ENCODE data around the gene OSBP2. TPM values are rescaled to one million over a fixed set of nuclear protein-coding genes. Genes with fewer than 3 reads are reported as not detected.

The OSBP2 gene
- total and polyA plus RNA-seq, 2 of the 13 experiments (the other 11 are each of a cell fraction or from before 2014, with no cell fraction given) = 5.0 to 7.7 TPM

GRCh38 chr22:30890686-30891442, 196.2 kb downstream of the OSBP2 start (continued):
- no peak for TF ChIP-seq SAP130 (CRISPR knock-in tag; IDR thresholded peaks at IDR 0.05; ENCODE audit: low read depth)
- TF ChIP-seq THAP8 (CRISPR knock-in tag; IDR thresholded peaks at IDR 0.05; ENCODE audit: borderline replicate concordance) = no peak
- no peak for TF ChIP-seq POLR2A (IDR thresholded peaks at IDR 0.05; ENCODE audit: insufficient read depth in 1 of 2, low read depth in 2 of 2, low read length in 2 of 2)
- TF ChIP-seq ZNF589 (CRISPR knock-in tag; conservative IDR thresholded peaks at IDR 0.05) = no peak
- 0 out of 2 replicates have a peak, but pooled peaks have one; percentile 20 for TF ChIP-seq ETV5 (CRISPR knock-in tag; IDR thresholded peaks at IDR 0.05; ENCODE audit: borderline replicate concordance)
- TF ChIP-seq FOSL2 (CRISPR knock-in tag; IDR thresholded peaks at IDR 0.05) = 0 out of 2 replicates have a peak, but pooled peaks have one; percentile 9
- no peak for TF ChIP-seq KLF12 (CRISPR knock-in tag; IDR thresholded peaks at IDR 0.05; ENCODE audit: borderline replicate concordance)
- no peak for TF ChIP-seq GPBP1L1 (CRISPR knock-in tag; IDR thresholded peaks at IDR 0.05)
- TF ChIP-seq ZNF7 (CRISPR knock-in tag; IDR thresholded peaks at IDR 0.05) = no peak
- no peak for TF ChIP-seq ZNF543 (CRISPR knock-in tag; IDR thresholded peaks at IDR 0.05)
- 0 out of 2 replicates have a peak, but pooled peaks have one; percentile 54 for TF ChIP-seq ZNF550 (CRISPR knock-in tag; IDR thresholded peaks at IDR 0.05; ENCODE audit: borderline replicate concordance)
- no peak for TF ChIP-seq ZNF891 (CRISPR knock-in tag; IDR thresholded peaks at IDR 0.05)
- TF ChIP-seq SIN3B (IDR thresholded peaks at IDR 0.05; ENCODE audit: low read length) = no peak
- no peak for TF ChIP-seq ZNF570 (CRISPR knock-in tag; IDR thresholded peaks at IDR 0.05; ENCODE audit: borderline replicate concordance)
- no peak for TF ChIP-seq ZNF674 (CRISPR knock-in tag; IDR thresholded peaks at IDR 0.05; ENCODE audit: low read depth)
- TF ChIP-seq TRIM24 (CRISPR knock-in tag; IDR thresholded peaks at IDR 0.05) = no peak
- no peak for TF ChIP-seq TOE1 (CRISPR knock-in tag; IDR thresholded peaks at IDR 0.05)
- TF ChIP-seq ZBTB33 (CRISPR knock-in tag; IDR thresholded peaks at IDR 0.05) = peak; percentile 29; the same call in 1 of the 2 replicates
- TF ChIP-seq STAG1 (CRISPR knock-in tag; IDR thresholded peaks at IDR 0.05) = peak; percentile 80
